Activated T-cell treated with anti-CD3 and anti-CD28 coated beads, Interleukin-2, amount 50 U/mL, for 48 hours (primary cell): Measurements from ENCODE around the gene SLC25A15.
A peak's percentile ranks its signal among the peaks of the same experiment; 100 is the strongest.

Source experiments
- DNase-seq, 2 experiments: peaks; one replicate each; pipeline ENCODE4 v3.0.0-alpha.2; 2020

Gene SLC25A15

GRCh38 chr13:40789275-40790153 lies at the start of gene SLC25A15:
SLC25A15 (plus strand) TSS chr13:40789611; CDS start chr13:40793227, 3,616 bp downstream.
- peak; percentile 77 to 86 for DNase-seq

DNA sequence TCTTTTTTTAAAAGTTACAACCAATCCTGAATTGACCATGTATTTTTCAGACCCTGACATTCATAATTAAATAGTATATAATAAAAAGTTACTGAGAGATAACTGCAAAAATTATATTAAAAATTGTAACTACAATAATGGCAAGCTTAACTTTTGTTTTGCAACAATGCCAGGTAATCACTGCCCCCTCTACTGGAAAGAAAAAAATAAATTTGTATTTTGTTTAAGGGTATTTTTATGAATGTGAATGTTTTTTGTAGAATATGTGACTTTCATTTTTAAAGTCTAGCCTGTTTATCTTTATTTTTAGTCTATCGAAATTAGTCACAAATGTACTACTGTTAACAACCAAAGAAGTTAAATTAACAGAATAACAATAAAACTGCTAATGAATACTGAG lies 40.1 kb upstream of the SLC25A15 start:
- no peak for DNase-seq

GRCh38 chr13:40755082-40755700 lies 34.2 kb upstream of the SLC25A15 start:
- no peak for DNase-seq

- DNase-seq = no peak
Measured at GRCh38 chr13:40756042-40756441, 33.4 kb upstream of the SLC25A15 start.

- DNase-seq = no peak
Measured at GRCh38 chr13:40758811-40759210, 30.6 kb upstream of the SLC25A15 start.

DNA sequence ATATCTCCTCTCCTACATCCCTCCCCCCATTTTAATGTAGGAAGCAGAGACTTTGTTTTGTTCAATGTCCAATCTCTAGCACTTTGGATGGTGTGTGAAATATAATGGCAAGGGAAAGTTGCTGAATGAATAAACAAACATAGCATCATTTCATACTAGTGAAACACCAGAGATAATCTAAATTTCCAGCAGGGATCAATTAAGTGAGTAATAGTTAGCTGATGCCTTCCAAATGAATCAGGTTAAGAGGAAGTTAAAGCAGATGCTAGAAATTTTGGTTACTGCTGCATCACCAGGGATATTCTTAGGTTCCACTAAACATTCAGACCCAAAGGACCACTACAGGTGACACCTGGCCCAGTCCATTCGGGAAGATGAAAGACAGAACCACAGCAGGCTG lies 26.6 kb upstream of the SLC25A15 start:
- no peak for DNase-seq

DNA sequence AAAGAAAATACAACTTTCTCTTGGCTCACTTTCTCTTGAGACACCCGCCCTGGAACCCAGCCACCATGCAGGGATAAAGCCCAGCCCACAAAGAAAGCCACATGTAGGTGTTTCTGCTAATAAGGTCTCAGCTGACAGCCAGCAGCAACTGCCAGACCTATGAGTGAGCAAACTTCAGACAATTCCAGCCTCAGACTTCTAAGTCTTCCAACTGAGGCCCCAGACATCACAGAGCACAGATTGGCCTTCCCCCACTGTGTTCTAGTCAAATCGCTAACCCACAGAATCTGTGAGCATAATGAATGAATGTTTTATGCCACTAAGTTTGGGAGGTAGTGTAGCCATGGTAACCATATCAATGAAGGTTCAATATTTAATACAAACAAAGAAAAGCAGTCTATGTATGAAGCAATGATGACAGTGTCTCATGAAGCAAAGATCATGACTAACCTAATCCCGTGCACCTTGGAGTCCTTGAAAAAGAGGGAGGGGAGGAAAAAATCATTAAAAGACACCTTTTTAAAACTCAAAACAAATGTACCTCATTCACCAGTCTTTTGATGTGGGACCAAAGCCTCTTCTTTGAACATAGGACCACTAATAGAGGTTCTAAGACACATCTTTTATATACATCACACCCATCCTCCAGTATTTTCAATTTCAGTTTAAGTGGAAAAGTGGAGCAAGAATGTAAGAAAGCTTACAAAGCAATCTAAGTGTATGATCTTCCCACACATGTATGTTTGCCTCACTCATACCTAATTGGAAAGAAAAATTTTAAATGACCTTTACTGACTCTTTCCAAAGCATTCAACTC lies 24.6 kb upstream of the SLC25A15 start:
- DNase-seq = peak; percentile 58 to 66

DNA sequence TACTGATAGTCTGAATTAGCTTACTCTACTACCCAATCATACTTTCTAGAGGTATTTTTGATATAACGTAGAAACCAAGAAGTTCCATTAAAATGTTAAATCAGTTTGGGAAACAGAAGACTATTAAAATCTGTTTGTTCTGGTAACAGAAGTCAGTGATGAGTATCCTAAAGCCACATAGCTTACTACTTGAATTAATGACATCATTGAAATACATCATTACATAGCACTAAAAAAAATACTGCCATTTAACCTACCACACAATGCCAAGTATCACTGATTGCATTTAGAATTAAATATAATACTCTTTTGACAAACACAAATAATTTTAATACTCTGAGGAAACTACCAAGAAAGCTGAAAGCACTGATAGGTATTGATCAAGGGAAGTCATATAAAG lies 23.8 kb upstream of the SLC25A15 start:
- no peak for DNase-seq

DNA sequence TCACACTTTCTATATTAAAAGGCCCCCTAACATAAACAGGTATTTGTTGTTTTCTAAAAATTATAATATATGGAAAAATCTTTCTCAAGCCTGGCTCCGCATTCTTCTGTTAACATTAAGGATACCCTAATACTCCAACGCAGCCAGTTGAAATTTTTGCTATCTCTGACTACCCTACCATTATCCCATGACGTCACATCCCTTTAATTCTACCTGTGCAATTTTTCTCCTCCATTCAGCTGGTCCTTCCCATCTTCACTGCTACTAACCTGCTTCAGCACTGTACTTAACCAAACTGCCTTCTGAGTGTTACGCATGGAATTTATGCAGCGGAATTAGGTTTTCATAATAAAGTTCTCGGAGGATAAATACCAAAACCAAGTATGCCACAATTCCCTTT lies 19.4 kb upstream of the SLC25A15 start:
- no peak for DNase-seq

- DNase-seq = no peak
Measured at GRCh38 chr13:40770609-40770933, 18.8 kb upstream of the SLC25A15 start.

GRCh38 chr13:40770934-40771618 lies 18.3 kb upstream of the SLC25A15 start, which contains the start of gene MRPS31:
MRPS31 (minus strand) TSS chr13:40771190; CDS start chr13:40771136, 54 bp downstream.
- peak; percentile 98 for DNase-seq

DNA sequence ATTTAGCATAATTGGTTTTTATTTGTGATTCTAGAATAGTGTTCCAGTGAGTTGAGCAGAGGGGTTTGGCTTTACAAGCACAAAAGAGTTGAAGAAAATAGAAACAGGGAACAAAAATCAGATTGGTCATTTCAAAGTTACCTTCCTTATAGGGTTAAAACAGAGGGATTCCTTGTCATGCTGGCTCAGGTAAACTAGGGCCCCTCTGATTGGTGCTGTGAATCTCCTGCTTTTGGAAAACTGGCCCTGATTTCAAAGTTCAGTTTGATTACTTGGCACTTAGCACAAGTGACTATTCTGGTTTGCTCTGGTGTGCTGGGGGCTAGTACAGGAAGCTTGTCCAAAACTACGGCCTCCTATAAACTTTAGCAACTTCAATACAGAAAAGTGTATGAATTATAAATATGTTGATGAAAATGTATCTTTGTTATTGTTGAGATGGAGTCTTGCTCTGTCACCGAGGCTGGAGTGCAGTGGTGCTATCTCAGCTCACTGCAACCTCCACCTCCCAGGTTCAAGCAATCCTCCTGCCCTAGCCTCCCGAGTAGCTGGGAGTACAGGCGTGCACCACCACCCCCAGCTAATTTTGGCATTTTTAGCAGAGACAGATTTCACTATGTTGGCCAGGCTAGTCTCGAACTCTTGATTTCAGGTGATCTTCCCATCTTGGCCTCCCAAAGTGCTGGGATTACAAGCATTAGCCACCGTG lies 16.5 kb upstream of the SLC25A15 start:
- DNase-seq = no peak

DNA sequence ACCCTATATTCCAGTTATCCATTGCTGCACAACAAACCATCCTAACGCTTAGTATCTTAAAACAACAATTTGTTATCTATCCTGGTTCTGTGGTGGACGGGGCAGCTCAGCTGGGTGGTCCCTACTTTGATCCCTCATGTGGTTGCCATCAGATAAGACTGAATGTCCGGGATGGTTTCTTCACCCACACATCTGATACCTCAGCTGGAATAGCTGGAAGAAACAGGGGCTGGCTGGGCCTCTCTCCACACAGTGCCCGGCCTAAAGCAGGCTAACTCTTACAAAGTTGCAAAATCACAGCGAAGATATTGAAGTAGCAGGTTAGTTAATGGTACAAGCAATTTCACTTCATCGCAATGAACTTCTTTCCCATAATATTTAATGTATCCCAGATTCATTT lies 14.7 kb upstream of the SLC25A15 start:
- DNase-seq = no peak

- peak in 1 of 2 experiments; percentile 42 for DNase-seq
Measured at GRCh38 chr13:40776232-40776631, 13.2 kb upstream of the SLC25A15 start.

- DNase-seq = peak; percentile 74 to 79
Measured at GRCh38 chr13:40776681-40777165, 12.7 kb upstream of the SLC25A15 start.

GRCh38 chr13:40777166-40777808 lies 12.1 kb upstream of the SLC25A15 start:
- DNase-seq = peak; percentile 71 to 74

DNA sequence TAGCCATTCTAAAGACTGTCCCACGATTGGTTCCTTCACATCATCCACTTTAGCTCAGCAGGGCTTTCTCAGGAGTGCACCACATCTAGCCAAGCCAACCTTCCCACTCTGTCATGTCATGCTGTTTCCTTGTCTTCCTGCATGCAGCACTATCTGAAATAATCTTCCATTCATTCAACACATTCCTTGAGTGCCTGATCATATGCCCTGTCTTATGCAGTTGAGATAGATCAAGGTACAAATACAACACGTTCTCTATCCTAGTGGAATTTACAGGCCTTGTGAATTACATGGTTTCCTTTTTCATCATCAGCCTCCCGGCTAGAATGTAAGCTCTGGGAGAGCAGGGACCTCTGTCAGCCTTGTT lies 11.6 kb upstream of the SLC25A15 start:
- no peak for DNase-seq

DNA sequence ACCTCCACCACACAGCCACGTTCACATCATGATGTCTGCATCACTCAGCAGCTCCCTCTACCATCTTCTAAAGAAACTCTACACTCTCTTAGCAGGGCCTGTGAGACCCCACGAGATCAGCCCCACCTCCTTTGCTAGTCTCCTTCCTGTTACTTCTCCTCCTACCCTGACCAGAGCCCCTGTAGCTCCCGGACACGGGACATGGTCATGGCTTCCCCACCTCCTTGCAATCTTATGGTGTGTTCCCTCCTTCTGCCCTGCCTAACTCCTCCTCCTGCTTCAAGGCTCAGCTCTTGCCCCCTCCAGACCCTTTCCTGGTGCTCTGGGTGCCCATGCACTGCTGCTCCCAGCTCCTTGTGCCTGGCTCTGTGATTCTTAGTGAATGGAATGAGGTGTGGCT lies 10.4 kb upstream of the SLC25A15 start:
- no peak for DNase-seq

DNA sequence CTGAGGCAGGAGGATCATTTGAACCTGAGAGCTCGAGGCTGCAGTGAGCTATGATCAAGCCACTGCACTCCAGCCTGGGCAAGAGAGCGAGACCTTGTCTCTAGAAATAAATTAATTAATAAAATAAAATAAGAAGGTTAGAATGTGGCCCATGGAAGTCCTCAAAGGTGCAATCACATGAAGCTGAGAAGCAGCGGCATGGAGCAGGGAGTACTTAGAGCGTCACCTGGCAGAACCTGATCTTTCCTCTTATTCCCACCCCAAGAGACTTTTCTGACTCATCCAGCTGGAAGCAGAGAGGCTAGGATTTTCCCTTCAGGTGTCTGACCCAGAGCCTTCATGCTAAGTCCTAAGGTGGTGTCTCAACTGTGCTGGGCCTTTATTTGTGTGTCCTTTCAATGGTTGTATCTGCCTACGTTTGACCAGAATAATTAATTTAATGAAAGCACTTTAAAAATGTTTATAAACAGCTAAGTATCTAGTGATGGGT lies 9.6 kb upstream of the SLC25A15 start:
- DNase-seq = no peak

- no peak for DNase-seq
Measured at GRCh38 chr13:40780822-40781401, 8.5 kb upstream of the SLC25A15 start.

GRCh38 chr13:40781717-40782116 lies 7.7 kb upstream of the SLC25A15 start:
- no peak for DNase-seq
